Esophagus squamous epithelium (tissue), 4 donors: ENCODE results near the gene DEDD.

Experiments used
- CTCF ChIP-seq, 6 experiments: fragments of 450-650 bp in 4 of 6; fragments of 200-600 bp in 2 of 6; sonication (generic) in 2 of 6; IDR thresholded peaks; one replicate each; pipeline ENCODE4 v1.5.1; 2016 to 2019; ENCODE audit warnings: antibody characterized with exemption in 6 of 6, mild to moderate bottlenecking in 4 of 6, moderate library complexity in 4 of 6
- POLR2A ChIP-seq, 4 donors: fragments of 450-650 bp; IDR thresholded peaks; one replicate each; pipeline ENCODE4 v1.6.1; 2017; ENCODE audit warnings: antibody characterized with exemption in 4 of 4, mild to moderate bottlenecking in 4 of 4, moderate library complexity in 3 of 4

- TF ChIP-seq CTCF (IDR thresholded peaks at IDR 0.05) (no peak), POLR2A (IDR thresholded peaks at IDR 0.05) (no peak)
Observed at GRCh38 chr1:161171696-161172095, 39.2 kb upstream of the DEDD start.
